Prostate gland (tissue), 2 donors: ENCODE data around the gene LILRB4.
"Not testable (repeated sequence)": the region's sequence is repeated elsewhere in the genome, so short reads cannot be mapped to it uniquely, and the experiment has no call there.

Source experiments
- POLR2A ChIP-seq: fragments of 450-650 bp; IDR thresholded peaks from one replicate; pipeline ENCODE4 v1.6.1; 2016; ENCODE audit warnings: antibody characterized with exemption, mild to moderate bottlenecking
- POLR2AphosphoS5 ChIP-seq: sonication (generic); formaldehyde crosslinking; IDR thresholded peaks from one replicate; pipeline ENCODE4 v1.6.1; 2017; ENCODE audit warnings: antibody characterized with exemption
- TF ChIP-seq, protein P1 (sequence below), 4 experiments: fragments of 200-600 bp in 2 of 4; fragments of 450-650 bp in 2 of 4; sonication (generic) in 2 of 4; IDR thresholded peaks; 1 replicate in 3 of 4; 2 replicates in 1 of 4; pipeline ENCODE4 v1.5.1; 2016 to 2019; ENCODE audit warnings: antibody characterized with exemption in 4 of 4, mild to moderate bottlenecking in 2 of 4, moderate library complexity in 2 of 4

DNA sequence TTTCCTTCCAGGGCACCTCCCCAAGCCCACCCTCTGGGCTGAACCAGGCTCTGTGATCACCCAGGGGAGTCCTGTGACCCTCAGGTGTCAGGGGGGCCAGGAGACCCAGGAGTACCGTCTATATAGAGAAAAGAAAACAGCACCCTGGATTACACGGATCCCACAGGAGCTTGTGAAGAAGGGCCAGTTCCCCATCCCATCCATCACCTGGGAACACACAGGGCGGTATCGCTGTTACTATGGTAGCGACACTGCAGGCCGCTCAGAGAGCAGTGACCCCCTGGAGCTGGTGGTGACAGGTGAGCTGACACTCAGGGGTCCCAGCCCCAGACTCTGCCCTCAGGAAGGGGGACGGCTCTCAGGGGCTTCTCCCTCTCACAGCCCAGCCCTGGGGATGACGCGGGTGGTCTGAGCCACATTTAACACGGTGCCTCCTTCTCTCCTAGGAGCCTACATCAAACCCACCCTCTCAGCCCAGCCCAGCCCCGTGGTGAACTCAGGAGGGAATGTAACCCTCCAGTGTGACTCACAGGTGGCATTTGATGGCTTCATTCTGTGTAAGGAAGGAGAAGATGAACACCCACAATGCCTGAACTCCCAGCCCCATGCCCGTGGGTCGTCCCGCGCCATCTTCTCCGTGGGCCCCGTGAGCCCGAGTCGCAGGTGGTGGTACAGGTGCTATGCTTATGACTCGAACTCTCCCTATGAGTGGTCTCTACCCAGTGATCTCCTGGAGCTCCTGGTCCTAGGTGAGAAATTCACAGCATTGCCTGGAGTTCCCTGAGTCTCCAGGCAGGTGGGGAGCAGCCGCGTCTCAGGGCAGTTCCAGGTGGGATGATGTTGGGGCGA is 31.1 kb upstream of the LILRB4 start:
- TF ChIP-seq POLR2AphosphoS5, POLR2A: not testable (repeated sequence)
- TF ChIP-seq, protein P1, sequence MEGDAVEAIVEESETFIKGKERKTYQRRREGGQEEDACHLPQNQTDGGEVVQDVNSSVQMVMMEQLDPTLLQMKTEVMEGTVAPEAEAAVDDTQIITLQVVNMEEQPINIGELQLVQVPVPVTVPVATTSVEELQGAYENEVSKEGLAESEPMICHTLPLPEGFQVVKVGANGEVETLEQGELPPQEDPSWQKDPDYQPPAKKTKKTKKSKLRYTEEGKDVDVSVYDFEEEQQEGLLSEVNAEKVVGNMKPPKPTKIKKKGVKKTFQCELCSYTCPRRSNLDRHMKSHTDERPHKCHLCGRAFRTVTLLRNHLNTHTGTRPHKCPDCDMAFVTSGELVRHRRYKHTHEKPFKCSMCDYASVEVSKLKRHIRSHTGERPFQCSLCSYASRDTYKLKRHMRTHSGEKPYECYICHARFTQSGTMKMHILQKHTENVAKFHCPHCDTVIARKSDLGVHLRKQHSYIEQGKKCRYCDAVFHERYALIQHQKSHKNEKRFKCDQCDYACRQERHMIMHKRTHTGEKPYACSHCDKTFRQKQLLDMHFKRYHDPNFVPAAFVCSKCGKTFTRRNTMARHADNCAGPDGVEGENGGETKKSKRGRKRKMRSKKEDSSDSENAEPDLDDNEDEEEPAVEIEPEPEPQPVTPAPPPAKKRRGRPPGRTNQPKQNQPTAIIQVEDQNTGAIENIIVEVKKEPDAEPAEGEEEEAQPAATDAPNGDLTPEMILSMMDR (IDR thresholded peaks at IDR 0.05): not testable (repeated sequence)
